HepG2 (cell line): ENCODE measurements around the gene SLC22A31. TPM values are rescaled to one million over a fixed set of nuclear protein-coding genes. Genes with fewer than 3 reads are reported as not detected.

Experiments
- DR1 ChIP-seq: sonication (generic); formaldehyde crosslinking; IDR thresholded peaks from 2 replicates; pipeline ENCODE4 v1.8.0; 2021; ENCODE audit warnings: mild to moderate bottlenecking, missing genetic modification reagents, inconsistent platforms
- HDAC1 ChIP-seq: sonication (generic); formaldehyde crosslinking; IDR thresholded peaks from 2 replicates; pipeline ENCODE4 v1.5.1; 2020; ENCODE audit warnings: mild to moderate bottlenecking, missing genetic modification reagents
- JUN ChIP-seq: sonication (generic); formaldehyde crosslinking; IDR thresholded peaks from 2 replicates; pipeline ENCODE4 v1.4.0; 2020; ENCODE audit warnings: mild to moderate bottlenecking, missing genetic modification reagents
- MAZ ChIP-seq, 2 experiments: sonication (generic) in 1 of 2; formaldehyde crosslinking in 1 of 2; IDR thresholded peaks; 2 replicates each; pipeline versions ENCODE4 v1.5.0 to v1.6.1; 2012 to 2020; ENCODE audit warnings: low read depth in 2 of 2, mild to moderate bottlenecking in 2 of 2, borderline replicate concordance in 1 of 2, improper control_type of control experiment in 1 of 2, low read length in 1 of 2, missing genetic modification reagents in 1 of 2, moderate library complexity in 1 of 2
- RFXAP ChIP-seq: sonication (generic); formaldehyde crosslinking; IDR thresholded peaks from 2 replicates; pipeline ENCODE4 v1.4.0; 2020; ENCODE audit warnings: missing genetic modification reagents, borderline replicate concordance
- SKI ChIP-seq: fragments of 450-650 bp; IDR thresholded peaks from one replicate; pipeline ENCODE4 v1.6.1; 2018; ENCODE audit warnings: mild to moderate bottlenecking; ENCODE audit not compliant: partially characterized antibody
- ZFX ChIP-seq: sonication (generic); formaldehyde crosslinking; IDR thresholded peaks from 2 replicates; pipeline ENCODE4 v1.4.0; 2020; ENCODE audit warnings: mild to moderate bottlenecking, low read depth, missing genetic modification reagents, moderate library complexity
- ZNF547 ChIP-seq: sonication (generic); formaldehyde crosslinking; IDR thresholded peaks from 2 replicates; pipeline ENCODE4 v1.5.1; 2020; ENCODE audit warnings: mild to moderate bottlenecking, missing genetic modification reagents
- ZNF589 ChIP-seq: sonication (generic); formaldehyde crosslinking; conservative IDR thresholded peaks from 2 replicates; pipeline ENCODE4 v1.8.0; 2022; ENCODE audit warnings: mild to moderate bottlenecking, moderate library complexity, missing genetic modification reagents
- ZNF768 ChIP-seq: sonication (generic); formaldehyde crosslinking; IDR thresholded peaks from 2 replicates; pipeline ENCODE4 v1.4.0; 2020; ENCODE audit warnings: missing genetic modification reagents
- ZNF776 ChIP-seq: sonication (generic); formaldehyde crosslinking; IDR thresholded peaks from 2 replicates; pipeline ENCODE4 v1.4.0; 2020; ENCODE audit warnings: mild to moderate bottlenecking, missing genetic modification reagents
- ZSCAN9 ChIP-seq: IDR thresholded peaks from 2 replicates; pipeline ENCODE4 v1.6.1; 2016; ENCODE audit warnings: borderline replicate concordance
- polyA plus RNA-seq, 8 experiments: library from polyadenylated mRNA; depleted of rRNA in 3 of 8; stranded (reverse) in 7 of 8; unstranded in 1 of 8; fragments of >200 nt; fragmentation: Illumina TruSeq in 4 of 8; extraction: Trizol in 4 of 8; gene quantifications; 2 replicates each; pipeline versions ENCODE4 v1.2.1 to v1.2.3, GENCODE V29; 2011 to 2016; ENCODE audit warnings: low read depth in 4 of 8, missing spikeins in 1 of 8, mixed read lengths in 1 of 8; ENCODE audit not compliant: insufficient read depth in 1 of 8
- total RNA-seq, 5 experiments: library from RNA; depleted of rRNA; stranded (reverse); fragments of >200 nt; fragmentation: Illumina TruSeq; extraction: Trizol; gene quantifications; 2 replicates each; pipeline ENCODE4 v1.2.3, GENCODE V29; 2016; ENCODE audit warnings: low read depth in 1 of 5
- TF ChIP-seq, protein P1 (sequence below): sonication (generic); formaldehyde crosslinking; IDR thresholded peaks from 2 replicates; pipeline ENCODE4 v1.5.1; 2020; ENCODE audit warnings: mild to moderate bottlenecking, missing genetic modification reagents, borderline replicate concordance
- TF ChIP-seq, protein P2 (sequence below): sonication (generic); formaldehyde crosslinking; IDR thresholded peaks from 2 replicates; pipeline ENCODE4 v1.4.0; 2020; ENCODE audit warnings: low read depth, mild to moderate bottlenecking, missing genetic modification reagents
- TF ChIP-seq, protein P3 (sequence below): sonication (generic); formaldehyde crosslinking; IDR thresholded peaks from 2 replicates; pipeline ENCODE4 v1.8.1; 2022; ENCODE audit warnings: mild to moderate bottlenecking, missing genetic modification reagents

The SLC22A31 gene
- total and polyA plus RNA-seq, 2 of the 13 experiments (the other 11 are each of a cell fraction or from before 2014, with no cell fraction given) = 67.3 to 83.3 TPM

DNA sequence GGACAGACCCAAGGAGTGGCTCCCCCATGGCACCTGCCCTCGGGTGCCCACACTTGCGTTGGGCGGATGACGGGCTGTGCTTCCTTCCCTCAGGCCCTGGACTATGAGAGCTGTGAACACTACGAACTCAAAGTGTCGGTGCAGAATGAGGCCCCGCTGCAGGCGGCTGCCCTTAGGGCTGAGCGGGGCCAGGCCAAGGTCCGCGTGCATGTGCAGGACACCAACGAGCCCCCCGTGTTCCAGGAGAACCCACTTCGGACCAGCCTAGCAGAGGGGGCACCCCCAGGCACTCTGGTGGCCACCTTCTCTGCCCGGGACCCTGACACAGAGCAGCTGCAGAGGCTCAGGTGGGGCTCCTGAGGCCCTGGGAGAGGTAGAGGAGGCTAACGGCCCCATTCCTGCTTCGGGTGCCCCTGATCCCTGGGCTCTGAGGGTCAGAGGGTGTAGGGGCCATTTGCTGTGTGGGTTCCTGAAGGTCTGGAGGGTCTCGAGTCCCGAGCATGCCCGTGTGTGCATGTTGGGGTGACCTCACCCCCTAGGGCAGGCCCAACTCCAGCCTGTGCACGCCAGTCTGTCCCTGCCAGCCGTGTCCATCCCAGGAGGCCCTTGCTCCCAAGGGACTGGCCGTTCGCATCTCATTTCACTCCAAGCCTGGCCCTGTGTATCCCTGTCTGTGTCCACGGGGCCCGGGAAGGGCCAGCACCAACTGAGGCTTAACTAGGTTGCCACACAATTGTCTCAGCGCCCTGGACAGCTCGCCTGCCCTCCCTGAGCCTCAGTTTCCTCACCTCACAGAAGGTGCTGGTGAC, 10.0 kb downstream of the SLC22A31 start (continued):
- TF ChIP-seq, protein P1, sequence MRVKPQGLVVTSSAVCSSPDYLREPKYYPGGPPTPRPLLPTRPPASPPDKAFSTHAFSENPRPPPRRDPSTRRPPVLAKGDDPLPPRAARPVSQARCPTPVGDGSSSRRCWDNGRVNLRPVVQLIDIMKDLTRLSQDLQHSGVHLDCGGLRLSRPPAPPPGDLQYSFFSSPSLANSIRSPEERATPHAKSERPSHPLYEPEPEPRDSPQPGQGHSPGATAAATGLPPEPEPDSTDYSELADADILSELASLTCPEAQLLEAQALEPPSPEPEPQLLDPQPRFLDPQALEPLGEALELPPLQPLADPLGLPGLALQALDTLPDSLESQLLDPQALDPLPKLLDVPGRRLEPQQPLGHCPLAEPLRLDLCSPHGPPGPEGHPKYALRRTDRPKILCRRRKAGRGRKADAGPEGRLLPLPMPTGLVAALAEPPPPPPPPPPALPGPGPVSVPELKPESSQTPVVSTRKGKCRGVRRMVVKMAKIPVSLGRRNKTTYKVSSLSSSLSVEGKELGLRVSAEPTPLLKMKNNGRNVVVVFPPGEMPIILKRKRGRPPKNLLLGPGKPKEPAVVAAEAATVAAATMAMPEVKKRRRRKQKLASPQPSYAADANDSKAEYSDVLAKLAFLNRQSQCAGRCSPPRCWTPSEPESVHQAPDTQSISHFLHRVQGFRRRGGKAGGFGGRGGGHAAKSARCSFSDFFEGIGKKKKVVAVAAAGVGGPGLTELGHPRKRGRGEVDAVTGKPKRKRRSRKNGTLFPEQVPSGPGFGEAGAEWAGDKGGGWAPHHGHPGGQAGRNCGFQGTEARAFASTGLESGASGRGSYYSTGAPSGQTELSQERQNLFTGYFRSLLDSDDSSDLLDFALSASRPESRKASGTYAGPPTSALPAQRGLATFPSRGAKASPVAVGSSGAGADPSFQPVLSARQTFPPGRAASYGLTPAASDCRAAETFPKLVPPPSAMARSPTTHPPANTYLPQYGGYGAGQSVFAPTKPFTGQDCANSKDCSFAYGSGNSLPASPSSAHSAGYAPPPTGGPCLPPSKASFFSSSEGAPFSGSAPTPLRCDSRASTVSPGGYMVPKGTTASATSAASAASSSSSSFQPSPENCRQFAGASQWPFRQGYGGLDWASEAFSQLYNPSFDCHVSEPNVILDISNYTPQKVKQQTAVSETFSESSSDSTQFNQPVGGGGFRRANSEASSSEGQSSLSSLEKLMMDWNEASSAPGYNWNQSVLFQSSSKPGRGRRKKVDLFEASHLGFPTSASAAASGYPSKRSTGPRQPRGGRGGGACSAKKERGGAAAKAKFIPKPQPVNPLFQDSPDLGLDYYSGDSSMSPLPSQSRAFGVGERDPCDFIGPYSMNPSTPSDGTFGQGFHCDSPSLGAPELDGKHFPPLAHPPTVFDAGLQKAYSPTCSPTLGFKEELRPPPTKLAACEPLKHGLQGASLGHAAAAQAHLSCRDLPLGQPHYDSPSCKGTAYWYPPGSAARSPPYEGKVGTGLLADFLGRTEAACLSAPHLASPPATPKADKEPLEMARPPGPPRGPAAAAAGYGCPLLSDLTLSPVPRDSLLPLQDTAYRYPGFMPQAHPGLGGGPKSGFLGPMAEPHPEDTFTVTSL (CRISPR knock-in tag) = no peak
- 0 out of 2 replicates have a peak, but pooled peaks have one; percentile 24 for TF ChIP-seq HDAC1
- no peak for TF ChIP-seq DR1 (CRISPR knock-in tag)
- TF ChIP-seq ZNF768 = no peak
- TF ChIP-seq ZFX (CRISPR knock-in tag) = peak; percentile 62
- no peak for TF ChIP-seq ZNF589
- TF ChIP-seq JUN (CRISPR knock-in tag) = no peak
- no peak for TF ChIP-seq ZNF776 (CRISPR knock-in tag)
- TF ChIP-seq, protein P2, sequence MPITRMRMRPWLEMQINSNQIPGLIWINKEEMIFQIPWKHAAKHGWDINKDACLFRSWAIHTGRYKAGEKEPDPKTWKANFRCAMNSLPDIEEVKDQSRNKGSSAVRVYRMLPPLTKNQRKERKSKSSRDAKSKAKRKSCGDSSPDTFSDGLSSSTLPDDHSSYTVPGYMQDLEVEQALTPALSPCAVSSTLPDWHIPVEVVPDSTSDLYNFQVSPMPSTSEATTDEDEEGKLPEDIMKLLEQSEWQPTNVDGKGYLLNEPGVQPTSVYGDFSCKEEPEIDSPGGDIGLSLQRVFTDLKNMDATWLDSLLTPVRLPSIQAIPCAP (CRISPR knock-in tag) = no peak
- 0 out of 2 replicates have a peak, but pooled peaks have one; percentile 67 for TF ChIP-seq RFXAP (CRISPR knock-in tag)
- no peak for TF ChIP-seq SKI
- TF ChIP-seq MAZ (IDR thresholded peaks at IDR 0.05; ENCODE audit: borderline replicate concordance, low read depth, low read length) = no peak
- peak; percentile 55; the same call in 1 of the 2 replicates for TF ChIP-seq MAZ (CRISPR knock-in tag; IDR thresholded peaks at IDR 0.05; ENCODE audit: low read depth)
- TF ChIP-seq, protein P3, sequence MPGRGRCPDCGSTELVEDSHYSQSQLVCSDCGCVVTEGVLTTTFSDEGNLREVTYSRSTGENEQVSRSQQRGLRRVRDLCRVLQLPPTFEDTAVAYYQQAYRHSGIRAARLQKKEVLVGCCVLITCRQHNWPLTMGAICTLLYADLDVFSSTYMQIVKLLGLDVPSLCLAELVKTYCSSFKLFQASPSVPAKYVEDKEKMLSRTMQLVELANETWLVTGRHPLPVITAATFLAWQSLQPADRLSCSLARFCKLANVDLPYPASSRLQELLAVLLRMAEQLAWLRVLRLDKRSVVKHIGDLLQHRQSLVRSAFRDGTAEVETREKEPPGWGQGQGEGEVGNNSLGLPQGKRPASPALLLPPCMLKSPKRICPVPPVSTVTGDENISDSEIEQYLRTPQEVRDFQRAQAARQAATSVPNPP (CRISPR knock-in tag) = no peak
- TF ChIP-seq ZNF547 (CRISPR knock-in tag) = 0 out of 2 replicates have a peak, but pooled peaks have one; percentile 26
- no peak for TF ChIP-seq ZSCAN9
- TF ChIP-seq, all 625 proteins: peak for 71
